BE2C (cell line): Measurements from ENCODE around the gene PTHLH.

ENCODE experiments used
- DNase-seq: peaks from one replicate; pipeline ENCODE4 v3.0.0-alpha.2; 2020
- H3K27me3 ChIP-seq: fragments of 250-450 bp; sonication (Bioruptor Pico); 2 replicates; pipeline ENCODE4 v1.5.1; 2020; ENCODE audit warnings: mild to moderate bottlenecking
- H3K36me3 ChIP-seq: fragments of 250-450 bp; sonication (Bioruptor Pico); 2 replicates; pipeline ENCODE4 v1.5.1; 2020; ENCODE audit warnings: mild to moderate bottlenecking
- H3K4me1 ChIP-seq: fragments of 250-450 bp; sonication (Bioruptor Pico); 2 replicates; pipeline ENCODE4 v1.5.1; 2020
- H3K4me3 ChIP-seq: 2 replicates; pipeline ENCODE4 v1.5.1; 2011; ENCODE audit warnings: low read depth, low read length
- H3K9me3 ChIP-seq: fragments of 250-450 bp; sonication (Bioruptor Pico); 2 replicates; pipeline ENCODE4 v1.5.1; 2020
- CTCF ChIP-seq: IDR thresholded peaks from 2 replicates; pipeline ENCODE4 v1.5.1; 2012; ENCODE audit warnings: mild to moderate bottlenecking, low read depth, low read length

The PTHLH gene

GRCh38 chr12:27958675-27959074, 13.9 kb downstream of the PTHLH start:
- TF ChIP-seq CTCF: no peak
- H3K4me1 ChIP-seq: no peaks in the 10 kb centered on the region

GRCh38 chr12:27957366-27957765, 15.2 kb downstream of the PTHLH start:
- Histone ChIP-seq H3K9me3 (no peaks in the 10 kb centered on the region), H3K4me3 (no peak overlapping the region), H3K27me3 (peaks cover 10% of the 10 kb centered on the region), H3K36me3 (no peaks in the 10 kb centered on the region), H3K4me1 (no peaks in the 10 kb centered on the region)
- no peak for DNase-seq
- no peak for TF ChIP-seq CTCF

More at GRCh38 chr12:27958675-27959074, 13.9 kb downstream of the PTHLH start:
- no peak for DNase-seq
- H3K36me3 ChIP-seq: no peaks in the 10 kb centered on the region
- no peaks in the 10 kb centered on the region for H3K9me3 ChIP-seq
- peaks cover 18% of the 10 kb centered on the region for H3K27me3 ChIP-seq
- H3K4me3 ChIP-seq: no peak overlapping the region

- no peak for TF ChIP-seq CTCF
- Histone ChIP-seq H3K4me3 (no peak overlapping the region), H3K4me1 (no peaks in the 10 kb centered on the region), H3K36me3 (no peaks in the 10 kb centered on the region), H3K9me3 (no peaks in the 10 kb centered on the region), H3K27me3 (peaks cover 10% of the 10 kb centered on the region)
- no peak for DNase-seq
These were observed 18.7 kb downstream of the PTHLH start for GRCh38 chr12:27953817-27954216.

- no peak overlapping the region for H3K4me3 ChIP-seq
- no peaks in the 10 kb centered on the region for H3K36me3 ChIP-seq
- no peaks in the 10 kb centered on the region for H3K4me1 ChIP-seq
- H3K9me3 ChIP-seq: no peaks in the 10 kb centered on the region
- no peak for DNase-seq
- TF ChIP-seq CTCF: no peak
- peaks cover 10% of the 10 kb centered on the region for H3K27me3 ChIP-seq
These were observed 19.2 kb downstream of the PTHLH start for GRCh38 chr12:27953348-27953747.

- Histone ChIP-seq H3K27me3 (peaks cover 10% of the 10 kb centered on the region), H3K9me3 (no peaks in the 10 kb centered on the region), H3K4me1 (peaks cover 5% of the 10 kb centered on the region; the same call in 1 of the 2 replicates), H3K36me3 (no peaks in the 10 kb centered on the region), H3K4me3 (no peak overlapping the region)
- no peak for TF ChIP-seq CTCF
- DNase-seq: no peak
These were observed 20.0 kb downstream of the PTHLH start for GRCh38 chr12:27952510-27952909.

- Histone ChIP-seq H3K27me3 (peaks cover 10% of the 10 kb centered on the region), H3K9me3 (no peaks in the 10 kb centered on the region), H3K4me3 (no peak overlapping the region), H3K36me3 (no peaks in the 10 kb centered on the region), H3K4me1 (peaks cover 9% of the 10 kb centered on the region)
- no peak for TF ChIP-seq CTCF
- no peak for DNase-seq
These were observed 20.6 kb downstream of the PTHLH start for GRCh38 chr12:27951898-27952297.
